ENCODE measurements around the gene AGBL4. TPM values are rescaled to one million over a fixed set of nuclear protein-coding genes. Genes with fewer than 3 reads are reported as not detected.

Gene AGBL4
- total and polyA plus RNA-seq, 2 of the 13 experiments (the other 11 are each of a cell fraction or from before 2014, with no cell fraction given): not detected

GRCh38 chr1:48784301-48784700, 1239.5 kb downstream of the AGBL4 start:
- Histone ChIP-seq H3K9me3 (ENCODE audit: low read length) (no peaks in the 10 kb centered on the region), H3K4me3 (replicated peaks in 1 of 3; ENCODE audit: insufficient read depth in 1 of 3, low read depth in 2 of 3, low read length in 3 of 3) (no peak overlapping the region), H3K4me2 (ENCODE audit: low read depth, low read length) (no peak overlapping the region), H3K9ac (ENCODE audit: insufficient read depth, low read depth, low read length) (no peak overlapping the region), H3K4me1 (ENCODE audit: insufficient read depth, low read length) (no peaks in the 10 kb centered on the region), H2AFZ (ENCODE audit: low read length) (no peak overlapping the region), H3K79me2 (ENCODE audit: insufficient read depth, low read length) (no peaks in the 10 kb centered on the region), H3K27ac (ENCODE audit: extremely low read length, insufficient read depth, low read length) (no peak overlapping the region), H3K27me3 (ENCODE audit: control insufficient read depth in 1 of 2, insufficient read depth in 2 of 2, low read length in 2 of 2) (no peaks in the 10 kb centered on the region), H3K36me3 (replicated peaks in 1 of 2; ENCODE audit: control insufficient read depth in 1 of 2, insufficient read depth in 2 of 2, low read length in 2 of 2) (no peaks in the 10 kb centered on the region), H4K20me1 (ENCODE audit: insufficient read depth, low read length) (no peaks in the 10 kb centered on the region)
- TF ChIP-seq DNMT3B (CRISPR knock-in tag; conservative IDR thresholded peaks at IDR 0.05) (no peak), ZMAT5 (CRISPR knock-in tag; IDR thresholded peaks at IDR 0.05; ENCODE audit: borderline replicate concordance, low read depth) (no peak), PRPF4 (IDR thresholded peaks at IDR 0.05; ENCODE audit: low read depth, low read length, poor library complexity, severe bottlenecking) (no peak), ZNF792 (CRISPR knock-in tag; IDR thresholded peaks at IDR 0.05) (no peak), ZNF343 (CRISPR knock-in tag; IDR thresholded peaks at IDR 0.05) (no peak), FOXK2 (IDR thresholded peaks at IDR 0.05) (no peak), GPBP1L1 (CRISPR knock-in tag; IDR thresholded peaks at IDR 0.05) (no peak), ZBTB42 (CRISPR knock-in tag; IDR thresholded peaks at IDR 0.05) (no peak), PRDM15 (CRISPR knock-in tag; IDR thresholded peaks at IDR 0.05) (no peak), ZNF570 (CRISPR knock-in tag; IDR thresholded peaks at IDR 0.05; ENCODE audit: borderline replicate concordance) (no peak), TP53 (CRISPR knock-in tag; conservative IDR thresholded peaks at IDR 0.05) (no peak), CSRNP1 (CRISPR knock-in tag; IDR thresholded peaks at IDR 0.05) (no peak), GTF3A (CRISPR knock-in tag; conservative IDR thresholded peaks at IDR 0.05) (no peak), ATF3 (CRISPR knock-in tag; IDR thresholded peaks at IDR 0.05) (no peak), ZNF780A (CRISPR knock-in tag; IDR thresholded peaks at IDR 0.05) (no peak), ZNF225 (CRISPR knock-in tag; IDR thresholded peaks at IDR 0.05) (no peak), EHMT2 (IDR thresholded peaks at IDR 0.05; ENCODE audit: borderline replicate concordance, low read depth, low read length) (no peak), RELA (CRISPR knock-in tag; IDR thresholded peaks at IDR 0.05) (no peak), NKX3-1 (CRISPR knock-in tag; IDR thresholded peaks at IDR 0.05) (no peak), ETV5 (CRISPR knock-in tag; IDR thresholded peaks at IDR 0.05; ENCODE audit: borderline replicate concordance) (no peak)
- DNase-seq (ENCODE audit: low spot score) (no peak), ATAC-seq (no peak), FAIRE-seq (no peak)
- BruUV-seq (replicated peaks): no TSS peak
- CTCF ChIA-PET (ENCODE audit: low intra/inter-chr PET ratio, low total read pairs): no interaction called here
- intact Hi-C loops (cut with micrococcal nuclease; ENCODE audit: unreplicated experiment) (no loop called here), in situ Hi-C loops (cut with HindIII; ENCODE audit: extremely low pct_ligation_motif_present, low pct_unique_long_range_greater_than_20kb) (no loop called here)
- POLR2A ChIA-PET: no interaction called here
- WGBS (ENCODE audit: low lambda C conversion rate): 4% methylated on average over 2 of the region's 2 CpGs
